PC-3 (cell line): ENCODE results near the gene WNT1. TPM values are rescaled to one million over a fixed set of nuclear protein-coding genes. Genes with fewer than 3 reads are reported as not detected.

Source experiments
- ATAC-seq: fragments of 200-7000 bp; cut with Tn5 transposase; 2 replicates; pipeline ENCODE4 v1.9.1; 2020; ENCODE audit warnings: mild to moderate bottlenecking, moderate library complexity
- BruUV-seq: library from RNA; stranded (reverse); fragments of 400-500 nt; replicated peaks from 2 replicates; lab custom pipeline; 2021; lab: Mats Ljungman, UMichigan
- CTCF ChIA-PET: fragments of 300-600 bp; sonication (Branson Sonifier 250); formaldehyde crosslinking; loops from one replicate; lab custom pipeline; 2022; ENCODE audit warnings: antibody characterized with exemption; lab: Charles Lee
- POLR2A ChIA-PET: fragments of 300-600 bp; sonication (Branson Sonifier 250); formaldehyde crosslinking; loops from one replicate; lab custom pipeline; 2022; ENCODE audit warnings: antibody characterized with exemption; ENCODE audit not compliant: unreplicated experiment; lab: Charles Lee
- DNase-seq: peaks from one replicate; pipeline ENCODE4 v3.0.0-alpha.2; 2015
- H2AFZ ChIP-seq: fragments of 300-600 bp; sonication (generic); 2 replicates; pipeline ENCODE4 v1.6.0; 2016; ENCODE audit warnings: antibody characterized with exemption, low read length
- H3F3A ChIP-seq: fragments of 300-600 bp; sonication (generic); one replicate; pipeline ENCODE4 v1.6.0; 2017; ENCODE audit warnings: antibody characterized with exemption, low read length, control low read depth, mild to moderate bottlenecking; ENCODE audit not compliant: unreplicated experiment
- H3K27ac ChIP-seq: fragments of 300-600 bp; sonication (generic); 2 replicates; pipeline ENCODE4 v1.5.1; 2016; ENCODE audit warnings: mild to moderate bottlenecking, low read length
- H3K27me3 ChIP-seq: fragments of 300-600 bp; sonication (generic); 2 replicates; pipeline ENCODE4 v1.6.1; 2016; ENCODE audit warnings: low read length, mixed read lengths
- H3K36me3 ChIP-seq: fragments of 300-600 bp; sonication (generic); 2 replicates; pipeline ENCODE4 v1.6.1; 2016; ENCODE audit warnings: low read depth, mixed run types, low read length, mixed read lengths
- H3K4me1 ChIP-seq: fragments of 300-600 bp; sonication (generic); 2 replicates; pipeline ENCODE4 v1.5.1; 2016; ENCODE audit warnings: low read length; ENCODE audit not compliant: insufficient read depth
- H3K4me2 ChIP-seq: fragments of 300-600 bp; sonication (generic); 2 replicates; pipeline ENCODE4 v1.6.0; 2016; ENCODE audit warnings: low read length
- H3K4me3 ChIP-seq: fragments of 300-600 bp; sonication (generic); 2 replicates; pipeline ENCODE4 v1.5.1; 2016; ENCODE audit warnings: mild to moderate bottlenecking, low read length, mixed read lengths
- H3K79me2 ChIP-seq: fragments of 300-600 bp; sonication (generic); 2 replicates; pipeline ENCODE4 v1.6.1; 2017; ENCODE audit warnings: low read length, mixed read lengths
- H3K9ac ChIP-seq: fragments of 300-600 bp; sonication (generic); 2 replicates; pipeline ENCODE4 v1.6.0; 2016; ENCODE audit warnings: mild to moderate bottlenecking, low read length
- H3K9me2 ChIP-seq: fragments of 300-600 bp; sonication (generic); replicated peaks from 2 replicates; pipeline ENCODE4 v1.6.1; 2016; ENCODE audit warnings: mixed run types, low read length, mixed read lengths
- H3K9me3 ChIP-seq: fragments of 300-600 bp; sonication (generic); 2 replicates; pipeline ENCODE4 v1.6.1; 2016; ENCODE audit warnings: low read length, mixed read lengths
- H4K20me1 ChIP-seq: fragments of 300-600 bp; sonication (generic); 2 replicates; pipeline ENCODE4 v1.6.1; 2016; ENCODE audit warnings: low read length, mixed read lengths
- EZH2 ChIP-seq: fragments of 300-600 bp; sonication (generic); IDR thresholded peaks from one replicate; pipeline ENCODE4 v1.6.1; 2017; ENCODE audit warnings: antibody characterized with exemption, mild to moderate bottlenecking, low read length; ENCODE audit not compliant: unreplicated experiment
- EZH2phosphoT487 ChIP-seq: fragments of 300-600 bp; sonication (generic); IDR thresholded peaks from 2 replicates; pipeline ENCODE4 v1.6.1; 2018; ENCODE audit warnings: mild to moderate bottlenecking, antibody characterized with exemption, low read length, borderline replicate concordance
- intact Hi-C: fragments of 100-400 bp; cut with micrococcal nuclease; formaldehyde crosslinking; loops from 2 replicates; pipeline ENCODE4 v1.9.0; 2023
- total RNA-seq: library from RNA; depleted of rRNA; stranded (reverse); fragments of >200 nt; gene quantifications from 2 replicates; pipeline ENCODE4 v1.2.3, GENCODE V29; 2014
- TF ChIP-seq, protein P1 (sequence below): fragments of 300-600 bp; sonication (generic); conservative IDR thresholded peaks from 2 replicates; pipeline ENCODE4 v1.5.1; 2017; ENCODE audit warnings: antibody characterized with exemption, low read depth, mild to moderate bottlenecking, low read length

WNT1 gene
- total RNA-seq, 1 experiment from 2014 or later: not detected

GRCh38 chr12:48981757-48982157 is 3.6 kb downstream of the WNT1 start:
- Histone ChIP-seq H3K9me3 (no peaks in the 10 kb centered on the region), H3K9me2 (no peaks in the 10 kb centered on the region), H2AFZ (no peak overlapping the region), H3F3A (no peaks in the 10 kb centered on the region), H3K4me1 (peaks cover 29% of the 10 kb centered on the region), H3K4me2 (no peak overlapping the region), H4K20me1 (no peaks in the 10 kb centered on the region), H3K27ac (no peak overlapping the region), H3K4me3 (no peak overlapping the region), H3K79me2 (no peaks in the 10 kb centered on the region), H3K36me3 (no peaks in the 10 kb centered on the region), H3K27me3 (peaks cover 52% of the 10 kb centered on the region), H3K9ac (no peak overlapping the region)
- intact Hi-C loops: loop anchor here (5.0 kb wide), 1 partner anchor 129 kb away; the partner anchor contains the start of gene DDX23
- no peak for ATAC-seq
- BruUV-seq: no TSS peak
- POLR2A ChIA-PET: interaction anchor here (0.5 kb wide), 1 partner anchor 116 kb away, joined by 3 read pairs; no protein-coding TSS in a partner anchor
- DNase-seq: no peak
- CTCF ChIA-PET: no interaction called here
- TF ChIP-seq, protein P1, sequence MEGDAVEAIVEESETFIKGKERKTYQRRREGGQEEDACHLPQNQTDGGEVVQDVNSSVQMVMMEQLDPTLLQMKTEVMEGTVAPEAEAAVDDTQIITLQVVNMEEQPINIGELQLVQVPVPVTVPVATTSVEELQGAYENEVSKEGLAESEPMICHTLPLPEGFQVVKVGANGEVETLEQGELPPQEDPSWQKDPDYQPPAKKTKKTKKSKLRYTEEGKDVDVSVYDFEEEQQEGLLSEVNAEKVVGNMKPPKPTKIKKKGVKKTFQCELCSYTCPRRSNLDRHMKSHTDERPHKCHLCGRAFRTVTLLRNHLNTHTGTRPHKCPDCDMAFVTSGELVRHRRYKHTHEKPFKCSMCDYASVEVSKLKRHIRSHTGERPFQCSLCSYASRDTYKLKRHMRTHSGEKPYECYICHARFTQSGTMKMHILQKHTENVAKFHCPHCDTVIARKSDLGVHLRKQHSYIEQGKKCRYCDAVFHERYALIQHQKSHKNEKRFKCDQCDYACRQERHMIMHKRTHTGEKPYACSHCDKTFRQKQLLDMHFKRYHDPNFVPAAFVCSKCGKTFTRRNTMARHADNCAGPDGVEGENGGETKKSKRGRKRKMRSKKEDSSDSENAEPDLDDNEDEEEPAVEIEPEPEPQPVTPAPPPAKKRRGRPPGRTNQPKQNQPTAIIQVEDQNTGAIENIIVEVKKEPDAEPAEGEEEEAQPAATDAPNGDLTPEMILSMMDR: no peak
- TF ChIP-seq EZH2phosphoT487 (no peak), EZH2 (no peak)

DNA sequence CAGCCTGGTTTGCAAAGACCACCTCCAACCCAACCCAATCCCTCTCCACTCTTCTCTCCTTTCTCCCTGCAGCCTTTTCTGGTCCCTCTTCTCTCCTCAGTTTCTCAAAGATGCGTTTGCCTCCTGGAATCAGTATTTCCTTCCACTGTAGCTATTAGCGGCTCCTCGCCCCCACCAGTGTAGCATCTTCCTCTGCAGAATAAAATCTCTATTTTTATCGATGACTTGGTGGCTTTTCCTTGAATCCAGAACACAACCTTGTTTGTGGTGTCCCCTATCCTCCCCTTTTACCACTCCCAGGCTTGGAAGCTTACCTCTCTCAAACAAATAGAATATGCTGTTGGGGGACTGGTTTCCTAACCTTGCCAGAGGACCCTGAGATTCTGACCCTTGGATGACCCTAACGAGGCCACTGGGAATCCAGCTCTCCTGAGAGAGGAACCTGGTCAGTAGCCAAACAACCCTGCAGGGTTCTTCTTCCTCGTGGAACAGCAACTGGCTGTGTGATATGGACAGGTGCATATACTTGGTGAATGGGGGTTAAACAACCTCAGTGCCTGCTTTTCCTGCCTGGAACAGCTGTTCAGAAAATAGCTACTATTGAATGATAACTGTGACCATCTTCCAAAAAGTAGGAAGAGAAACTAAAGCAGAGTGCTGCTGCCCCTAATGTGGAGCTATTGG is 4.4 kb downstream of the WNT1 start:
- no peaks in the 10 kb centered on the region for H4K20me1 ChIP-seq
- H3K9me3 ChIP-seq: no peaks in the 10 kb centered on the region
- no peak overlapping the region for H3K4me2 ChIP-seq
- H3K4me3 ChIP-seq: no peak overlapping the region
- DNase-seq (no peak), ATAC-seq (no peak)
- no peaks in the 10 kb centered on the region for H3K9me2 ChIP-seq
- H3K27ac ChIP-seq: no peak overlapping the region
- no peaks in the 10 kb centered on the region for H3K36me3 ChIP-seq
- no TSS peak for BruUV-seq
- no peak for TF ChIP-seq EZH2
- no peak for TF ChIP-seq EZH2phosphoT487
- TF ChIP-seq, protein P1: no peak
- POLR2A ChIA-PET: interaction anchor here (0.5 kb wide), 1 partner anchor 117 kb away, joined by 3 read pairs; no protein-coding TSS in a partner anchor
- H3K79me2 ChIP-seq: no peaks in the 10 kb centered on the region
- no peak overlapping the region for H2AFZ ChIP-seq
- intact Hi-C loops: loop anchor here (5.0 kb wide), 1 partner anchor 130 kb away; the partner anchor contains the start of gene DDX23
- H3K4me1 ChIP-seq: peaks cover 29% of the 10 kb centered on the region
- H3F3A ChIP-seq: no peaks in the 10 kb centered on the region
- H3K27me3 ChIP-seq: peaks cover 49% of the 10 kb centered on the region
- no peak overlapping the region for H3K9ac ChIP-seq
- CTCF ChIA-PET: interaction anchor here (0.7 kb wide), 1 partner anchor 1818 kb away, joined by 6 read pairs; no protein-coding TSS in a partner anchor

DNA sequence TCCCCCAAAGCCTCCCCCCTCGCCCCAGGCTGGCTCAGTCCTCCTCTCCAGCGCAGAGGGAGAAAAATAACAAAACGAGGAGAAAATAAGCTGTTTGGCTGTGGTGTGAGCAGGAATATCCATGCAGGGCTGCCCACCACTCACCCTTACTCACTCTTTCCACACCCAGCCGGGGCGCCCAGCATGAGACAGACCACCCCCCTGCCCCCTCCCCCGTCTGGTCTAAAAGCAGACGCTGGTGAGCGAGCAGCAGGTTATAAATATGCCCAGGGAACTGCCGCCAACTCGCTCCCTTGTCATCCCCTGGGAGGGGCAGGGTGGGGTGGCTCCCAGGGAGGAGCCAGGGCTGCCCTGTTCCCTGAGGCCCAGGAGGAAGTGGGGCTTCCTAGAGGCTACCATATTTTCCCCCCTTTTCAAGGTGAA is 7.4 kb downstream of the WNT1 start:
- DNase-seq (no peak), ATAC-seq (no peak)
- no peaks in the 10 kb centered on the region for H3F3A ChIP-seq
- no peak overlapping the region for H3K4me2 ChIP-seq
- intact Hi-C loops: no loop called here
- H3K27ac ChIP-seq: no peak overlapping the region
- peaks cover 1% of the 10 kb centered on the region; the same call in 1 of the 2 replicates for H3K4me1 ChIP-seq
- H2AFZ ChIP-seq: no peak overlapping the region
- ChIA-PET CTCF (no interaction called here), POLR2A (no interaction called here)
- no peak overlapping the region for H3K4me3 ChIP-seq
- H3K79me2 ChIP-seq: no peaks in the 10 kb centered on the region
- no peaks in the 10 kb centered on the region for H3K9me3 ChIP-seq
- TF ChIP-seq EZH2 (no peak), EZH2phosphoT487 (no peak)
- TF ChIP-seq, protein P1: no peak
- H3K9me2 ChIP-seq: no peaks in the 10 kb centered on the region
- H4K20me1 ChIP-seq: no peaks in the 10 kb centered on the region
- BruUV-seq: no TSS peak
- H3K9ac ChIP-seq: no peak overlapping the region
- H3K36me3 ChIP-seq: no peaks in the 10 kb centered on the region
- H3K27me3 ChIP-seq: peaks cover 19% of the 10 kb centered on the region
